IMR-90 (cell line): ENCODE measurements around the gene TCEAL5. TPM values are rescaled to one million over a fixed set of nuclear protein-coding genes. Genes with fewer than 3 reads are reported as not detected.

Experiments used
- ATAC-seq: fragments of 200-7000 bp; cut with Tn5 transposase; 2 replicates; pipeline ENCODE4 v1.9.1; 2020; ENCODE audit warnings: low read depth, mild to moderate bottlenecking, moderate library complexity
- BruUV-seq: library from RNA; stranded (reverse); fragments of 400-500 nt; replicated peaks from 2 replicates; lab custom pipeline; 2021; lab: Mats Ljungman, UMichigan
- CTCF ChIA-PET: fragments of 300-600 bp; formaldehyde crosslinking; extraction: SDS; loops from one replicate; lab custom pipeline; 2021; ENCODE audit warnings: antibody characterized with exemption; lab: Yijun Ruan, JAX
- POLR2A ChIA-PET: fragments of 300-600 bp; sonication (Branson Sonifier 250); formaldehyde crosslinking; loops from one replicate; lab custom pipeline; 2022; ENCODE audit warnings: antibody characterized with exemption; ENCODE audit not compliant: unreplicated experiment; lab: Charles Lee
- DNase-seq: peaks from one replicate; pipeline ENCODE4 v3.0.0; 2013
- H2AFZ ChIP-seq: replicated peaks from 2 replicates; pipeline ENCODE3; 2013; ENCODE audit warnings: low read length, mild to moderate bottlenecking; ENCODE audit not compliant: poor library complexity
- H2AK5ac ChIP-seq: 2 replicates; pipeline ENCODE4 v1.6.1; 2013; ENCODE audit warnings: low read depth, low read length, inconsistent platforms
- H2AK9ac ChIP-seq: replicated peaks from 2 replicates; pipeline ENCODE3; 2013; ENCODE audit warnings: mild to moderate bottlenecking, low read depth, low read length, moderate library complexity; ENCODE audit not compliant: poor library complexity
- H2BK120ac ChIP-seq: 2 replicates; pipeline ENCODE4 v1.6.1; 2013; ENCODE audit warnings: low read depth, low read length, inconsistent platforms
- H2BK15ac ChIP-seq: 3 replicates; pipeline ENCODE4 v1.6.1; 2013; ENCODE audit warnings: low read depth, low read length, inconsistent platforms
- H2BK20ac ChIP-seq: 2 replicates; pipeline ENCODE4 v1.6.1; 2013; ENCODE audit warnings: low read depth, mild to moderate bottlenecking, inconsistent platforms, low read length, moderate library complexity
- H2BK5ac ChIP-seq: 2 replicates; pipeline ENCODE4 v1.6.1; 2013; ENCODE audit warnings: mild to moderate bottlenecking, low read depth, low read length, inconsistent platforms; ENCODE audit not compliant: poor library complexity, severe bottlenecking
- H3K14ac ChIP-seq: replicated peaks from 2 replicates; pipeline ENCODE4 v1.6.1; 2013; ENCODE audit warnings: low read depth, low read length, inconsistent platforms
- H3K18ac ChIP-seq: 2 replicates; pipeline ENCODE4 v1.6.1; 2013; ENCODE audit warnings: low read depth, low read length, control low read depth
- H3K23ac ChIP-seq: 2 replicates; pipeline ENCODE4 v1.6.1; 2013; ENCODE audit warnings: low read depth, low read length, inconsistent platforms
- H3K27ac ChIP-seq: 2 replicates; pipeline ENCODE4 v1.5.1; 2013; ENCODE audit warnings: mild to moderate bottlenecking, control low read depth, low read length; ENCODE audit not compliant: insufficient read depth
- H3K27me3 ChIP-seq: 2 replicates; pipeline ENCODE4 v1.6.1; 2013; ENCODE audit warnings: low read length; ENCODE audit not compliant: control insufficient read depth, insufficient read depth
- H3K36me3 ChIP-seq: 2 replicates; pipeline ENCODE4 v1.6.1; 2013; ENCODE audit warnings: low read length, mixed read lengths; ENCODE audit not compliant: control insufficient read depth, insufficient read depth
- H3K4ac ChIP-seq: 2 replicates; pipeline ENCODE4 v1.6.1; 2013; ENCODE audit warnings: low read depth, low read length, inconsistent platforms
- H3K4me1 ChIP-seq: 2 replicates; pipeline ENCODE4 v1.6.1; 2013; ENCODE audit warnings: low read length, mixed read lengths; ENCODE audit not compliant: control insufficient read depth, insufficient read depth
- H3K4me2 ChIP-seq: 2 replicates; pipeline ENCODE4 v1.6.1; 2013; ENCODE audit warnings: low read depth, mild to moderate bottlenecking, control low read depth, low read length, moderate library complexity
- H3K4me3 ChIP-seq: 2 replicates; pipeline ENCODE4 v1.5.1; 2013; ENCODE audit warnings: low read depth, mild to moderate bottlenecking, control low read depth, low read length, moderate library complexity; ENCODE audit not compliant: insufficient read depth
- H3K56ac ChIP-seq: 2 replicates; pipeline ENCODE4 v1.6.1; 2013; ENCODE audit warnings: low read length, inconsistent platforms; ENCODE audit not compliant: insufficient read depth; ENCODE audit errors: extremely low read depth
- H3K79me1 ChIP-seq, 2 experiments: 2 replicates each; pipeline ENCODE4 v1.6.1; 2013; ENCODE audit warnings: low read length in 2 of 2, inconsistent platforms in 1 of 2, low read depth in 1 of 2
- H3K9ac ChIP-seq: 2 replicates; pipeline ENCODE4 v1.6.1; 2013; ENCODE audit warnings: low read depth, low read length, control low read depth
- H3K9me1 ChIP-seq: 2 replicates; pipeline ENCODE4 v1.6.1; 2013; ENCODE audit warnings: low read length, inconsistent platforms; ENCODE audit not compliant: insufficient read depth
- H3K9me3 ChIP-seq: 2 replicates; pipeline ENCODE4 v1.6.1; 2013; ENCODE audit warnings: low read length; ENCODE audit not compliant: control insufficient read depth, insufficient read depth
- H4K20me1 ChIP-seq: 2 replicates; pipeline ENCODE4 v1.6.1; 2013; ENCODE audit warnings: low read length, inconsistent platforms; ENCODE audit not compliant: insufficient read depth
- H4K5ac ChIP-seq: 2 replicates; pipeline ENCODE4 v1.6.1; 2013; ENCODE audit warnings: mild to moderate bottlenecking, low read depth, low read length, control low read depth
- H4K8ac ChIP-seq, 2 experiments: 2 replicates each; pipeline ENCODE4 v1.6.1; 2013; ENCODE audit warnings: low read depth in 2 of 2, low read length in 2 of 2, control low read depth in 1 of 2, inconsistent platforms in 1 of 2
- H4K91ac ChIP-seq: 2 replicates; pipeline ENCODE4 v1.6.1; 2013; ENCODE audit warnings: low read depth, low read length, inconsistent platforms; ENCODE audit not compliant: insufficient read depth
- BHLHE40 ChIP-seq: fragments of 150-350 bp; IDR thresholded peaks from 2 replicates; pipeline ENCODE4 v1.6.1; 2016; ENCODE audit warnings: mild to moderate bottlenecking, low read depth, low read length
- CEBPB ChIP-seq: IDR thresholded peaks from 2 replicates; pipeline ENCODE4 v1.6.1; 2012; ENCODE audit warnings: low read depth, low read length, improper control_type of control experiment
- CTCF ChIP-seq: conservative IDR thresholded peaks from 2 replicates; pipeline ENCODE4 v1.5.1; 2012; ENCODE audit warnings: mild to moderate bottlenecking, low read depth, low read length, improper control_type of control experiment
- ELK1 ChIP-seq: fragments of 150-350 bp; IDR thresholded peaks from 2 replicates; pipeline ENCODE4 v1.6.1; 2016; ENCODE audit warnings: low read depth, mild to moderate bottlenecking, low read length, moderate library complexity, borderline replicate concordance
- MAFK ChIP-seq: IDR thresholded peaks from 2 replicates; pipeline ENCODE4 v1.6.1; 2012; ENCODE audit warnings: low read depth, low read length, improper control_type of control experiment
- MAZ ChIP-seq: IDR thresholded peaks from 2 replicates; pipeline ENCODE4 v1.6.1; 2012; ENCODE audit warnings: low read depth, mild to moderate bottlenecking, low read length, improper control_type of control experiment, moderate library complexity, borderline replicate concordance
- MXI1 ChIP-seq: IDR thresholded peaks from 2 replicates; pipeline ENCODE4 v1.6.1; 2012; ENCODE audit warnings: low read depth, mild to moderate bottlenecking, low read length, moderate library complexity, borderline replicate concordance
- NFE2L2 ChIP-seq: fragments of 150-350 bp; IDR thresholded peaks from 2 replicates; pipeline ENCODE4 v1.6.1; 2016; ENCODE audit warnings: low read depth, mild to moderate bottlenecking, low read length
- POLR2A ChIP-seq: IDR thresholded peaks from 2 replicates; pipeline ENCODE4 v1.6.1; 2012; ENCODE audit warnings: mild to moderate bottlenecking, low read depth, low read length
- RAD21 ChIP-seq: IDR thresholded peaks from 2 replicates; pipeline ENCODE4 v1.6.1; 2012; ENCODE audit warnings: low read length, improper control_type of control experiment
- RCOR1 ChIP-seq: IDR thresholded peaks from 2 replicates; pipeline ENCODE4 v1.6.1; 2012; ENCODE audit warnings: mild to moderate bottlenecking, low read length, improper control_type of control experiment; ENCODE audit not compliant: insufficient replicate concordance
- RFX5 ChIP-seq: IDR thresholded peaks from 2 replicates; pipeline ENCODE4 v1.8.0; 2012; ENCODE audit warnings: low read depth, mild to moderate bottlenecking, low read length, moderate library complexity
- USF2 ChIP-seq: fragments of 150-350 bp; IDR thresholded peaks from 2 replicates; pipeline ENCODE4 v1.6.1; 2017; ENCODE audit warnings: mild to moderate bottlenecking, antibody characterized with exemption, low read length, low read depth
- WGBS, 2 experiments: methylation state at CpG; one replicate each; pipeline versions ENCODE4 v1.1.5 to v1.1.7; 2013; ENCODE audit warnings: missing lambda C conversion rate in 2 of 2; ENCODE audit not compliant: insufficient read length in 1 of 2; ENCODE audit errors: extremely low coverage in 2 of 2; 5-methylcytosine and 5-hydroxymethylcytosine counted together
- dilution Hi-C: fragments of 300-500 bp; cut with HindIII; formaldehyde crosslinking; loops from one replicate; pipeline ENCODE4 v1.14.3; 2018; ENCODE audit warnings: low sequenced_read_pairs; ENCODE audit not compliant: unreplicated experiment
- in situ Hi-C: fragments of 300-500 bp; cut with MboI; formaldehyde crosslinking; loops from 3 replicates; pipeline ENCODE4 v1.14.3; 2019; ENCODE audit warnings: low sequenced_read_pairs, inconsistent platforms, mixed read lengths
- intact Hi-C: fragments of 100-400 bp; cut with micrococcal nuclease; formaldehyde crosslinking; loops from 2 replicates; pipeline ENCODE4 v1.10.0; 2022
- polyA plus RNA-seq, 3 experiments: library from polyadenylated mRNA; depleted of rRNA; stranded (reverse); fragments of >200 nt; gene quantifications; 2 replicates each; pipeline ENCODE4 v1.2.3, GENCODE V29; 2012; ENCODE audit warnings: low replicate concordance in 1 of 3
- total RNA-seq: library from RNA; depleted of rRNA; stranded (reverse); fragments of >200 nt; gene quantifications from 2 replicates; pipeline ENCODE4 v1.2.3, GENCODE V29; 2012

The TCEAL5 gene
- total and polyA plus RNA-seq, 2 of the 4 experiments (the other 2 are of a cell fraction) = not detected

- Histone ChIP-seq H2AK9ac (no peak overlapping the region), H2AFZ (no peak overlapping the region), H3K4me3 (no peak overlapping the region), H3K9ac (no peak overlapping the region), H2BK120ac (no peak overlapping the region), H3K14ac (no peak overlapping the region), H3K18ac (no peak overlapping the region), H3K4me1 (no peaks in the 10 kb centered on the region), H3K4ac (no peak overlapping the region), H3K9me3 (no peaks in the 10 kb centered on the region), H2AK5ac (no peak overlapping the region), H3K27ac (no peak overlapping the region), H4K8ac (no peak overlapping the region), H3K56ac (no peak overlapping the region), H4K91ac (no peak overlapping the region), H3K27me3 (peaks cover 43% of the 10 kb centered on the region), H2BK20ac (no peak overlapping the region), H4K5ac (no peak overlapping the region), H4K20me1 (no peaks in the 10 kb centered on the region), H3K23ac (no peak overlapping the region), H3K4me2 (no peak overlapping the region), H2BK5ac (no peak overlapping the region), H2BK15ac (no peak overlapping the region), H3K36me3 (no peaks in the 10 kb centered on the region), H3K9me1 (no peaks in the 10 kb centered on the region), H3K79me1 (no peaks in the 10 kb centered on the region)
- intact Hi-C loops (no loop called here), dilution Hi-C loops (no loop called here), in situ Hi-C loops (no loop called here)
- no peak for ATAC-seq
- ChIA-PET CTCF (no interaction called here), POLR2A (no interaction called here)
- DNase-seq = no peak
- no TSS peak for BruUV-seq
- TF ChIP-seq MXI1 = no peak
- no peak for TF ChIP-seq BHLHE40
- TF ChIP-seq CTCF = no peak
- no peak for TF ChIP-seq MAFK
- no peak for TF ChIP-seq USF2
- TF ChIP-seq RCOR1 = no peak
- TF ChIP-seq MAZ = no peak
- no peak for TF ChIP-seq ELK1
- TF ChIP-seq RFX5 = no peak
- no peak for TF ChIP-seq POLR2A
- TF ChIP-seq NFE2L2 = no peak
- no peak for TF ChIP-seq CEBPB
- no peak for TF ChIP-seq RAD21
- no CpG with 5 or more reads among the region's 23 CpGs for WGBS, 2 experiments
These were observed 493 bp downstream of the TCEAL5 start for GRCh38 chrX:103275947-103276567.
